Breast epithelium (tissue), 3 donors: Measurements from ENCODE around the gene POTEE.
"Not testable (repeated sequence)": the region's sequence is repeated elsewhere in the genome, so short reads cannot be mapped to it uniquely, and the experiment has no call there.

Experiments
- CTCF ChIP-seq, 3 donors: fragments of 450-650 bp; IDR thresholded peaks; one replicate each; pipeline ENCODE4 v1.5.1; 2016 to 2017; ENCODE audit warnings: antibody characterized with exemption in 3 of 3, mild to moderate bottlenecking in 3 of 3, moderate library complexity in 3 of 3
- POLR2AphosphoS5 ChIP-seq, 3 donors: sonication (generic); formaldehyde crosslinking; IDR thresholded peaks; one replicate each; pipeline ENCODE4 v1.6.1; 2017; ENCODE audit warnings: antibody characterized with exemption in 3 of 3

GRCh38 chr2:131196186-131196585 lies 13.2 kb upstream of the POTEE start:
- not testable (repeated sequence) for TF ChIP-seq CTCF, POLR2AphosphoS5 (IDR thresholded peaks at IDR 0.05)
